Endodermal cell (in vitro differentiated cells): ENCODE data around the gene ARHGAP31. TPM values are rescaled to one million over a fixed set of nuclear protein-coding genes. Genes with fewer than 3 reads are reported as not detected.
A peak's percentile ranks its signal among the peaks of the same experiment; 100 is the strongest.

Source experiments
- DNase-seq: peaks from one replicate; pipeline ENCODE4 v3.0.0-alpha.2; 2017
- H3K27ac ChIP-seq: 2 replicates; pipeline ENCODE4 v1.5.1; 2013; ENCODE audit warnings: mild to moderate bottlenecking, low read depth, low read length, moderate library complexity
- H3K27me3 ChIP-seq: 2 replicates; pipeline ENCODE4 v1.6.1; 2013; ENCODE audit warnings: mild to moderate bottlenecking, low read length, moderate library complexity; ENCODE audit not compliant: insufficient read depth, control insufficient read depth, poor library complexity, severe bottlenecking
- H3K36me3 ChIP-seq: 2 replicates; pipeline ENCODE4 v1.7.0; 2013; ENCODE audit warnings: mild to moderate bottlenecking, low read length, moderate library complexity; ENCODE audit not compliant: control insufficient read depth, insufficient read depth
- H3K4me1 ChIP-seq: one replicate; pipeline ENCODE4 v1.7.0; 2013; ENCODE audit warnings: low read length; ENCODE audit not compliant: control insufficient read depth, insufficient read depth
- H3K4me3 ChIP-seq: 2 replicates; pipeline ENCODE4 v1.5.1; 2013; ENCODE audit warnings: mild to moderate bottlenecking, low read length, moderate library complexity
- H3K9ac ChIP-seq: 2 replicates; pipeline ENCODE4 v1.6.1; 2013; ENCODE audit warnings: mild to moderate bottlenecking, low read length, moderate library complexity; ENCODE audit not compliant: poor library complexity, severe bottlenecking; ENCODE audit errors: extremely low read depth
- H3K9me3 ChIP-seq: 2 replicates; pipeline ENCODE4 v1.6.1; 2013; ENCODE audit warnings: mild to moderate bottlenecking, low read length, moderate library complexity; ENCODE audit not compliant: control insufficient read depth
- H3K27ac Mint-ChIP-seq: 2 replicates; pipeline ENCODE4 v1.8.0; 2020; ENCODE audit warnings: mixed read lengths
- H3K27me3 Mint-ChIP-seq: 2 replicates; pipeline ENCODE4 v1.8.0; 2021; ENCODE audit warnings: mild to moderate bottlenecking, mixed read lengths; ENCODE audit not compliant: insufficient read depth
- H3K36me3 Mint-ChIP-seq: 2 replicates; pipeline ENCODE4 v1.8.0; 2020; ENCODE audit warnings: low read depth, mixed read lengths
- H3K4me1 Mint-ChIP-seq: 2 replicates; pipeline ENCODE4 v1.8.0; 2020; ENCODE audit warnings: mixed read lengths
- H3K4me3 Mint-ChIP-seq: 2 replicates; pipeline ENCODE4 v1.8.0; 2020; ENCODE audit warnings: mild to moderate bottlenecking, moderate library complexity, mixed read lengths
- H3K9me3 Mint-ChIP-seq: 2 replicates; pipeline ENCODE4 v1.8.0; 2020; ENCODE audit warnings: mild to moderate bottlenecking, mixed read lengths
- CTCF ChIP-seq: fragments of 200-600 bp; sonication (generic); conservative IDR thresholded peaks from 2 replicates; pipeline ENCODE4 v1.5.0; 2021; ENCODE audit warnings: antibody characterized with exemption, mild to moderate bottlenecking
- WGBS, 2 experiments: methylation state at CpG; one replicate each; pipeline versions ENCODE4 v1.1.5 to v1.1.7; 2013; ENCODE audit warnings: missing lambda C conversion rate in 2 of 2, mixed read lengths in 1 of 2; ENCODE audit not compliant: insufficient coverage in 1 of 2, insufficient read length in 1 of 2; 5-methylcytosine and 5-hydroxymethylcytosine counted together
- total RNA-seq, 2 donors: library from RNA; stranded (reverse); fragmentation: NEBNext Ultra II Directional in 1 of 2; extraction: Animal tissue kit (Norgen Biotek cat#: 25700) in 1 of 2; gene quantifications; 2 replicates in 1 of 2; 3 replicates in 1 of 2; pipeline ENCODE4 v1.2.1, GENCODE V29; 2021

ARHGAP31 gene
- total RNA-seq, 2 donors from 2014 or later = 2.2 to 2.3 TPM

DNA sequence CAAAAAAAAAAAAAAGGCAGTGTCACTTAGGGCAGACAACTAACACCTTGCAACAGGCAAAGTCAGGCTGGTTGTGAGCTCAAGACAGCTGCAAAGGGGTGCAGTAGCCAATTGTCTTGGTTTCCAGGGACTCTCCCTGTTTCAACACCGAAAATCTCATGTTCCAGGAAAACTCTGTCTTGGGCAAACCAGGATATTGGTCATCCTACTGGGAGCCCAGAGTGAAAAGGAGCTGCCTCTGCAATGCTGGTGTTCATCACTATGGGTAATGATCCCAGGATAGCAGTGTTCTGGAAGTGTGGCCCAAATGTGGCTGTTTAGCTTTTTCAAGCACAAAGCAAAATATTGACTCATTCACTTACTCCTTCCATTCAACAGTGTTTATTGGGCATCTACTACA is 82.6 kb downstream of the ARHGAP31 start:
- no peak overlapping the region for H3K27ac Mint-ChIP-seq
- DNase-seq = no peak
- H3K4me3 Mint-ChIP-seq = no peak overlapping the region
- H3K27me3 Mint-ChIP-seq = no peaks in the 10 kb centered on the region
- peaks cover 2% of the 10 kb centered on the region for H3K4me1 Mint-ChIP-seq
- H3K9ac ChIP-seq = no peak overlapping the region
- no peak for TF ChIP-seq CTCF
- no peak overlapping the region for H3K27ac ChIP-seq
- H3K4me3 ChIP-seq = no peak overlapping the region
- no peaks in the 10 kb centered on the region for H3K36me3 ChIP-seq
- H3K36me3 Mint-ChIP-seq = no peaks in the 10 kb centered on the region
- H3K9me3 ChIP-seq = no peaks in the 10 kb centered on the region
- 90 to 100% methylated on average over 1 of the region's 1 CpG for WGBS, 2 experiments
- no peaks in the 10 kb centered on the region for H3K27me3 ChIP-seq
- H3K9me3 Mint-ChIP-seq = no peaks in the 10 kb centered on the region
- H3K4me1 ChIP-seq = no peaks in the 10 kb centered on the region

DNA sequence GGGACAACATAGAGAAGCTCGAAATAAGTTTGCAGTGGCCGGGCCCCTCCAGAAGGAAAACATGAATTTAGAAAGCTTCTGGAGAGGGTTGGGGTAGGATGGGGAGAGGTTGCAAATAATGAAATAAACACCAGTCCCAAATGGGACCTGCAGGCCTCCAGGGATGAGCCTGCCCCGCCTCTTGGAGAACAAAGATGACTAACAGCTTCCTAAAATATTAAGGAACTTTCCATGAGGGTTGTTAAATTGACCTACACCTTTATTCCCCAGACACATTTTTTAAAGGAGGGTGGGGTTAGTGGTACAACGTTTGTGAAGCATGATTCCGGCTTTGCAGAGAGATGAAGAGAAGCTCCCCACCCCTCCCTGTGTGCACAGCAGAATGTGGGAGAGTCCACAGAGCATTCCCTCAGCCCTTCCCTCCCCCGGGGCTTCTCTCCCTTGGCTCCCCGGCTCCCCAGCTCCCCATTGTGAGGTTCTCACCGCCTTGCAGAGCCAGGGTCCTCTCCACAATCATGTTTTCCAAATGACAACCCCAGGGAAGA is 84.1 kb downstream of the ARHGAP31 start:
- Histone ChIP-seq H3K9ac (no peak overlapping the region), H3K4me1 (no peaks in the 10 kb centered on the region), H3K4me3 (no peak overlapping the region), H3K27ac (no peak overlapping the region), H3K9me3 (no peaks in the 10 kb centered on the region), H3K27me3 (no peaks in the 10 kb centered on the region), H3K36me3 (no peaks in the 10 kb centered on the region)
- Mint-ChIP-seq H3K4me1 (peaks cover 2% of the 10 kb centered on the region), H3K4me3 (no peak overlapping the region), H3K27me3 (no peaks in the 10 kb centered on the region), H3K36me3 (no peaks in the 10 kb centered on the region), H3K9me3 (no peaks in the 10 kb centered on the region), H3K27ac (no peak overlapping the region)
- no peak for TF ChIP-seq CTCF
- 85 to 100% methylated on average over 1 to 8 of the region's 8 CpGs for WGBS, 2 experiments
- no peak for DNase-seq

- 83 to 93% methylated on average over 2 to 3 of the region's 3 CpGs for WGBS, 2 experiments
- Mint-ChIP-seq H3K4me1 (peaks cover 2% of the 10 kb centered on the region), H3K4me3 (no peak overlapping the region), H3K9me3 (no peaks in the 10 kb centered on the region), H3K27me3 (no peaks in the 10 kb centered on the region), H3K27ac (no peak overlapping the region), H3K36me3 (no peaks in the 10 kb centered on the region)
- Histone ChIP-seq H3K9me3 (no peaks in the 10 kb centered on the region), H3K27me3 (no peaks in the 10 kb centered on the region), H3K4me1 (no peaks in the 10 kb centered on the region), H3K9ac (no peak overlapping the region), H3K36me3 (no peaks in the 10 kb centered on the region), H3K27ac (no peak overlapping the region), H3K4me3 (no peak overlapping the region)
- TF ChIP-seq CTCF = peak; percentile 40
- no peak for DNase-seq
Observed at GRCh38 chr3:119380697-119381096, 86.5 kb downstream of the ARHGAP31 start.
